Common myeloid progenitor, CD34-positive (primary cell): Measurements from ENCODE around the gene HIF1A.
A peak's percentile ranks its signal among the peaks of the same experiment; 100 is the strongest.

Source experiments
- CTCF ChIA-PET: fragments of 350-600 bp; sonication (Branson Sonifier 250); formaldehyde crosslinking; loops from one replicate; lab custom pipeline; 2021; ENCODE audit warnings: antibody characterized with exemption; lab: Charles Lee
- POLR2A ChIA-PET: fragments of 350-600 bp; sonication (Branson Sonifier 250); formaldehyde crosslinking; loops from one replicate; lab custom pipeline; 2021; ENCODE audit warnings: antibody characterized with exemption; lab: Charles Lee
- DNase-seq, 3 donors: peaks; one replicate each; pipeline versions ENCODE4 v3.0.0 to v3.0.0-alpha.2; 2013
- H3K27ac ChIP-seq, 2 experiments: 1 replicate in 1 of 2; 2 replicates in 1 of 2; pipeline ENCODE4 v1.7.0; 2013; ENCODE audit warnings: inconsistent platforms in 2 of 2, low read length in 2 of 2, mild to moderate bottlenecking in 2 of 2, low read depth in 1 of 2, moderate library complexity in 1 of 2; ENCODE audit not compliant: severe bottlenecking in 2 of 2, insufficient read depth in 1 of 2, poor library complexity in 1 of 2
- H3K27me3 ChIP-seq, 5 experiments: replicated peaks in 2 of 5; 1 replicate in 3 of 5; 2 replicates in 2 of 5; pipeline versions ENCODE4 v1.6.1 to v1.7.0; 2013; ENCODE audit warnings: low read length in 4 of 5, mild to moderate bottlenecking in 2 of 5, moderate library complexity in 2 of 5, inconsistent platforms in 1 of 5; ENCODE audit not compliant: insufficient read depth in 5 of 5, control insufficient read depth in 4 of 5
- H3K36me3 ChIP-seq, 4 experiments: 1 replicate in 2 of 4; 2 replicates in 2 of 4; pipeline versions ENCODE4 v1.6.1 to v1.7.0; 2013; ENCODE audit warnings: low read length in 3 of 4, control low read depth in 1 of 4, mild to moderate bottlenecking in 1 of 4; ENCODE audit not compliant: control insufficient read depth in 4 of 4, insufficient read depth in 4 of 4
- H3K4me1 ChIP-seq, 4 experiments: 1 replicate in 3 of 4; 2 replicates in 1 of 4; pipeline versions ENCODE4 v1.6.1 to v1.7.1; 2013; ENCODE audit warnings: low read length in 3 of 4, mild to moderate bottlenecking in 3 of 4, control low read depth in 1 of 4, inconsistent platforms in 1 of 4, moderate library complexity in 1 of 4; ENCODE audit not compliant: control insufficient read depth in 4 of 4, insufficient read depth in 4 of 4; ENCODE audit errors: control extremely low read depth in 1 of 4
- H3K4me3 ChIP-seq, 7 experiments: 1 replicate in 4 of 7; 2 replicates in 3 of 7; pipeline versions ENCODE4 v1.5.1 to v1.7.0; 2013; ENCODE audit warnings: mild to moderate bottlenecking in 7 of 7, low read length in 6 of 7, moderate library complexity in 6 of 7, inconsistent platforms in 2 of 7, low read depth in 2 of 7, control low read depth in 1 of 7; ENCODE audit not compliant: insufficient read depth in 4 of 7, control insufficient read depth in 1 of 7; ENCODE audit errors: extremely low read depth in 1 of 7
- H3K9me3 ChIP-seq, 5 experiments: 1 replicate in 4 of 5; 2 replicates in 1 of 5; pipeline versions ENCODE4 v1.6.1 to v1.7.1; 2013; ENCODE audit warnings: low read length in 4 of 5, mild to moderate bottlenecking in 2 of 5, inconsistent platforms in 1 of 5, low read depth in 1 of 5, moderate library complexity in 1 of 5; ENCODE audit not compliant: control insufficient read depth in 4 of 5, insufficient read depth in 2 of 5; ENCODE audit errors: control extremely low read depth in 1 of 5
- WGBS: methylation state at CpG from one replicate; pipeline ENCODE4 v1.1.5; 2013; ENCODE audit not compliant: insufficient coverage; 5-methylcytosine and 5-hydroxymethylcytosine counted together

Gene HIF1A

GRCh38 chr14:61713724-61714437 is 18.6 kb downstream of the HIF1A start:
- H3K27ac ChIP-seq: no peak overlapping the region
- ChIA-PET CTCF (interaction anchor here (1.0 to 1.6 kb wide), 5 partner anchors 8 to 105 kb away, joined by 3 to 6 read pairs (median 3); no protein-coding TSS in a partner anchor), POLR2A (no interaction called here)
- DNase-seq: no peak
- no peaks in the 10 kb centered on the region for H3K27me3 ChIP-seq
- no peaks in the 10 kb centered on the region for H3K36me3 ChIP-seq
- WGBS: 20% methylated on average over 1 of the region's 4 CpGs
- no peaks in the 10 kb centered on the region for H3K9me3 ChIP-seq
- peaks cover 26 to 59% (median 30%) of the 10 kb centered on the region in 4 experiments for H3K4me1 ChIP-seq
- H3K4me3 ChIP-seq: no peak overlapping the region

- CTCF ChIA-PET: interaction anchor here (1.0 to 1.6 kb wide), 4 partner anchors 11 to 243 kb away, joined by 3 to 5 read pairs (median 4); no protein-coding TSS in a partner anchor
Measured at GRCh38 chr14:61716956-61717355, 21.6 kb downstream of the HIF1A start.

GRCh38 chr14:61718039-61718438 is 22.7 kb downstream of the HIF1A start:
- ChIA-PET POLR2A (interaction anchor here (0.6 to 2.5 kb wide), 2 partner anchors 19 to 247 kb away, joined by 5 to 6 read pairs; no protein-coding TSS in a partner anchor), CTCF (interaction anchor here (0.7 to 3.8 kb wide), 4 partner anchors 8 to 24 kb away, joined by 3 to 17 read pairs (median 4); no protein-coding TSS in a partner anchor)
- H3K36me3 ChIP-seq: peaks cover 6 to 9% (median 8%) of the 10 kb centered on the region in 4 experiments
- H3K4me3 ChIP-seq: peak overlapping the region in 1 of 7 experiments; percentile 5
- H3K27ac ChIP-seq: peak overlapping the region in 1 of 2 experiments; percentile 16
- no peak for DNase-seq
- WGBS: no CpG with 5 or more reads among the region's 2 CpGs
- H3K4me1 ChIP-seq: peaks cover 37 to 75% (median 45%) of the 10 kb centered on the region in 4 experiments
- no peaks in the 10 kb centered on the region for H3K27me3 ChIP-seq
- no peaks in the 10 kb centered on the region for H3K9me3 ChIP-seq

More at GRCh38 chr14:61716956-61717355, 21.6 kb downstream of the HIF1A start:
- H3K4me3 ChIP-seq: peak overlapping the region in 1 of 7 experiments; percentile 24
- peaks cover 36 to 80% (median 45%) of the 10 kb centered on the region in 4 experiments for H3K4me1 ChIP-seq
- no peaks in the 10 kb centered on the region for H3K27me3 ChIP-seq
- peak overlapping the region in 1 of 2 experiments; percentile 29 for H3K27ac ChIP-seq
- peaks cover 1 to 3% (median 2%) of the 10 kb centered on the region in 4 experiments for H3K36me3 ChIP-seq
- H3K9me3 ChIP-seq: no peaks in the 10 kb centered on the region
- WGBS: 13% methylated on average over 1 of the region's 1 CpG
- POLR2A ChIA-PET: no interaction called here
- no peak for DNase-seq

- WGBS: no CpG with 5 or more reads among the region's 5 CpGs
- H3K27ac ChIP-seq: peak overlapping the region; percentile 84 to 85
- ChIA-PET POLR2A (interaction anchor here (0.9 to 2.5 kb wide), 6 partner anchors 14 to 248 kb away, joined by 3 to 8 read pairs (median 6); partner anchors contain the start of gene HIF1A), CTCF (interaction anchor here (0.7 to 3.8 kb wide), 17 partner anchors 10 to 452 kb away, joined by 3 to 18 read pairs (median 4); no protein-coding TSS in a partner anchor)
- H3K9me3 ChIP-seq: no peaks in the 10 kb centered on the region
- peaks cover 6 to 20% (median 14%) of the 10 kb centered on the region in 4 experiments for H3K36me3 ChIP-seq
- peak overlapping the region in 6 of 7 experiments; percentile 24 to 56 (median 44) for H3K4me3 ChIP-seq
- peak; percentile 67 to 94 (median 89) for DNase-seq
- H3K27me3 ChIP-seq: no peaks in the 10 kb centered on the region
- peaks cover 34 to 71% (median 44%) of the 10 kb centered on the region in 4 experiments for H3K4me1 ChIP-seq
Measured at GRCh38 chr14:61719344-61720293, 24.3 kb downstream of the HIF1A start.

GRCh38 chr14:61720294-61720661 is 25.0 kb downstream of the HIF1A start:
- H3K36me3 ChIP-seq: peaks cover 6 to 25% (median 18%) of the 10 kb centered on the region in 4 experiments
- DNase-seq: peak; percentile 70 to 91 (median 85)
- ChIA-PET CTCF (interaction anchor here (0.7 to 3.8 kb wide), 15 partner anchors 9 to 453 kb away, joined by 3 to 18 read pairs (median 5); no protein-coding TSS in a partner anchor), POLR2A (interaction anchor here (0.9 to 2.5 kb wide), 6 partner anchors 14 to 249 kb away, joined by 3 to 8 read pairs (median 6); partner anchors contain the start of gene HIF1A)
- H3K27ac ChIP-seq: peak overlapping the region; percentile 84 to 85
- H3K27me3 ChIP-seq: no peaks in the 10 kb centered on the region
- 1% methylated on average over 6 of the region's 9 CpGs for WGBS
- peaks cover 34 to 68% (median 42%) of the 10 kb centered on the region in 4 experiments for H3K4me1 ChIP-seq
- H3K4me3 ChIP-seq: peak overlapping the region in 6 of 7 experiments; percentile 13 to 56 (median 39)
- no peaks in the 10 kb centered on the region for H3K9me3 ChIP-seq

GRCh38 chr14:61720741-61721140 is 25.4 kb downstream of the HIF1A start:
- no peaks in the 10 kb centered on the region for H3K27me3 ChIP-seq
- ChIA-PET POLR2A (interaction anchor here (0.6 to 2.5 kb wide), 6 partner anchors 15 to 250 kb away, joined by 3 to 8 read pairs (median 6); partner anchors contain the start of gene HIF1A), CTCF (interaction anchor here (0.7 to 3.8 kb wide), 15 partner anchors 9 to 453 kb away, joined by 3 to 18 read pairs (median 5); no protein-coding TSS in a partner anchor)
- no CpG with 5 or more reads among the region's 6 CpGs for WGBS
- peak overlapping the region in 1 of 7 experiments; percentile 56 for H3K4me3 ChIP-seq
- H3K9me3 ChIP-seq: no peaks in the 10 kb centered on the region
- H3K27ac ChIP-seq: peak overlapping the region; percentile 84 to 85
- peaks cover 32 to 66% (median 41%) of the 10 kb centered on the region in 4 experiments for H3K4me1 ChIP-seq
- DNase-seq: no peak
- peaks cover 6 to 25% (median 18%) of the 10 kb centered on the region in 4 experiments for H3K36me3 ChIP-seq
